ENCODE data around the gene MICA.

DNA sequence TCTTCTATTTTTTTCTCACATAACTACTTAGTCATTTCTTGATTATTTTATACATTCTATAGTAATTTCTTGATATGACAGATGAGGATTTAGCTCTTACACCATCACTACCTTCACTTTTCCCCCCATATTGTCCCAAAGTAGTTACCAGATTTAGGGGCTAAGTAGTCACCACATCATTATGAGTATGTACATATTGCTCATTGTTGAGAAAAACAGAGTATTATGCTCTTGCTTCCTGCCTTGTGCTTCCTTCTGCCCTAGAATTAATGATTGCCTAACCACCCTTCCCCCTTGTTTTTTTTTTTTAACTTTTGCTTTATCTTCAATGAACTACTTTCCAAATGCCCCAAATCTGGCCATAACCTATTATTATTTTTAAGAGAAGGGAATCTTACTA is 39.6 kb upstream of the MICA start:
- TF ChIP-seq POLR2A (conservative IDR thresholded peaks at IDR 0.05): no peak
- TF ChIP-seq CHD4 (IDR thresholded peaks at IDR 0.05; ENCODE audit: insufficient read depth, insufficient replicate concordance, low read depth, low read length, poor library complexity, severe bottlenecking): no peak
- TF ChIP-seq ZKSCAN8 (CRISPR knock-in tag; IDR thresholded peaks at IDR 0.05): no peak
- no peak for TF ChIP-seq CTCF (IDR thresholded peaks at IDR 0.05 in 2 of 3, conservative IDR thresholded peaks at IDR 0.05 in 1 of 3; ENCODE audit: insufficient read depth in 2 of 3, low read depth in 1 of 3, low read length in 3 of 3)
- TF ChIP-seq, protein P1, sequence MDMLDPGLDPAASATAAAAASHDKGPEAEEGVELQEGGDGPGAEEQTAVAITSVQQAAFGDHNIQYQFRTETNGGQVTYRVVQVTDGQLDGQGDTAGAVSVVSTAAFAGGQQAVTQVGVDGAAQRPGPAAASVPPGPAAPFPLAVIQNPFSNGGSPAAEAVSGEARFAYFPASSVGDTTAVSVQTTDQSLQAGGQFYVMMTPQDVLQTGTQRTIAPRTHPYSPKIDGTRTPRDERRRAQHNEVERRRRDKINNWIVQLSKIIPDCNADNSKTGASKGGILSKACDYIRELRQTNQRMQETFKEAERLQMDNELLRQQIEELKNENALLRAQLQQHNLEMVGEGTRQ (CRISPR knock-in tag; IDR thresholded peaks at IDR 0.05): no peak
- TF ChIP-seq EP400 (IDR thresholded peaks at IDR 0.05): no peak
